Keratinocyte (primary cell): Measurements from ENCODE around the gene ANKFY1. TPM values are rescaled to one million over a fixed set of nuclear protein-coding genes. Genes with fewer than 3 reads are reported as not detected.

Experiments
- DNase-seq: peaks from one replicate; pipeline ENCODE4 v3.0.0-alpha.2; 2011; ENCODE audit warnings: low read depth, missing footprints, low spot score
- FAIRE-seq: peaks from 2 replicates; lab custom pipeline; 2011; peaks lifted over from hg19 to GRCh38; lab: Jason Lieb, UNC
- H2AFZ ChIP-seq: 2 replicates; pipeline ENCODE4 v1.6.0; 2012; ENCODE audit warnings: low read length, control low read depth, inconsistent platforms; ENCODE audit not compliant: control insufficient read depth
- H3K27ac ChIP-seq: 2 replicates; pipeline ENCODE4 v1.5.1; 2011; ENCODE audit warnings: low read length; ENCODE audit not compliant: control insufficient read depth, insufficient read depth
- H3K27me3 ChIP-seq: 3 replicates; pipeline ENCODE4 v1.6.0; 2011; ENCODE audit warnings: low read length; ENCODE audit not compliant: control insufficient read depth, insufficient read depth; ENCODE audit errors: extremely low read depth
- H3K36me3 ChIP-seq, 2 experiments: 2 replicates in 1 of 2; 3 replicates in 1 of 2; pipeline ENCODE4 v1.5.1; 2011; ENCODE audit warnings: low read length in 2 of 2, mild to moderate bottlenecking in 1 of 2; ENCODE audit not compliant: control insufficient read depth in 2 of 2, insufficient read depth in 2 of 2; ENCODE audit errors: extremely low read depth in 1 of 2
- H3K4me1 ChIP-seq: 3 replicates; pipeline ENCODE4 v1.5.1; 2011; ENCODE audit warnings: low read length; ENCODE audit not compliant: control insufficient read depth, insufficient read depth; ENCODE audit errors: extremely low read depth
- H3K4me2 ChIP-seq: 3 replicates; pipeline ENCODE4 v1.6.0; 2011; ENCODE audit warnings: low read depth, low read length; ENCODE audit not compliant: control insufficient read depth, insufficient read depth; ENCODE audit errors: extremely low read depth
- H3K4me3 ChIP-seq, 3 experiments: fragments of 200-600 bp in 1 of 3; sonication (generic) in 1 of 3; 2 replicates in 2 of 3; 3 replicates in 1 of 3; pipeline ENCODE4 v1.5.1; 2011 to 2016; ENCODE audit warnings: low read length in 3 of 3, mild to moderate bottlenecking in 3 of 3, control low read depth in 2 of 3, inconsistent platforms in 1 of 3, low read depth in 1 of 3, mixed read lengths in 1 of 3, mixed run types in 1 of 3, moderate library complexity in 1 of 3; ENCODE audit not compliant: control insufficient read depth in 2 of 3, insufficient read depth in 2 of 3; ENCODE audit errors: extremely low read depth in 1 of 3
- H3K79me2 ChIP-seq: 2 replicates; pipeline ENCODE4 v1.6.0; 2012; ENCODE audit warnings: low read length; ENCODE audit not compliant: control insufficient read depth, insufficient read depth
- H3K9ac ChIP-seq: 3 replicates; pipeline ENCODE4 v1.6.0; 2011; ENCODE audit warnings: low read length; ENCODE audit not compliant: control insufficient read depth, insufficient read depth; ENCODE audit errors: extremely low read depth
- H3K9me1 ChIP-seq: 3 replicates; pipeline ENCODE4 v1.6.0; 2011; ENCODE audit warnings: low read length; ENCODE audit not compliant: control insufficient read depth, insufficient read depth; ENCODE audit errors: extremely low read depth
- H3K9me3 ChIP-seq: 2 replicates; pipeline ENCODE4 v1.5.1; 2012; ENCODE audit warnings: low read depth, low read length; ENCODE audit not compliant: control insufficient read depth
- H4K20me1 ChIP-seq: 3 replicates; pipeline ENCODE4 v1.6.0; 2011; ENCODE audit warnings: low read length; ENCODE audit not compliant: control insufficient read depth, insufficient read depth; ENCODE audit errors: extremely low read depth
- EZH2 ChIP-seq: IDR thresholded peaks from one replicate; pipeline ENCODE4 v1.6.1; 2012; ENCODE audit warnings: inconsistent platforms, mild to moderate bottlenecking, low read length, moderate library complexity
- dilution Hi-C: fragments of 300-500 bp; cut with MboI; formaldehyde crosslinking; loops from one replicate; pipeline ENCODE4 v1.7.0; 2020; ENCODE audit warnings: low sequenced_read_pairs; ENCODE audit not compliant: extremely low pct_ligation_motif_present
- polyA plus RNA-seq, 5 experiments: library from polyadenylated mRNA; depleted of rRNA in 3 of 5; stranded (reverse) in 3 of 5; stranded (forward) in 1 of 5; unstranded in 1 of 5; fragments of >200 nt; gene quantifications; 1 replicate in 1 of 5; 2 replicates in 3 of 5; 3 replicates in 1 of 5; pipeline versions ENCODE4 v1.2.1 to v1.2.3, GENCODE V29; 2011 to 2012; ENCODE audit warnings: missing spikeins in 2 of 5, low read depth in 1 of 5, low replicate concordance in 1 of 5
- TF ChIP-seq, protein P1 (sequence below), 3 experiments: IDR thresholded peaks in 1 of 3; conservative IDR thresholded peaks in 1 of 3; optimal IDR thresholded peaks in 1 of 3; 2 replicates in 2 of 3; 3 replicates in 1 of 3; pipeline versions ENCODE3 to v1.5.1; 2011; ENCODE audit warnings: low read length in 3 of 3, mild to moderate bottlenecking in 3 of 3, moderate library complexity in 2 of 3, control low read depth in 1 of 3, inconsistent platforms in 1 of 3; ENCODE audit not compliant: insufficient read depth in 2 of 3; ENCODE audit errors: extremely low read depth in 1 of 3

The ANKFY1 gene
- polyA plus RNA-seq, 1 donor (not counting 4 experiments of a cell fraction or from before 2014, with no cell fraction given) = 27.0 TPM

DNA sequence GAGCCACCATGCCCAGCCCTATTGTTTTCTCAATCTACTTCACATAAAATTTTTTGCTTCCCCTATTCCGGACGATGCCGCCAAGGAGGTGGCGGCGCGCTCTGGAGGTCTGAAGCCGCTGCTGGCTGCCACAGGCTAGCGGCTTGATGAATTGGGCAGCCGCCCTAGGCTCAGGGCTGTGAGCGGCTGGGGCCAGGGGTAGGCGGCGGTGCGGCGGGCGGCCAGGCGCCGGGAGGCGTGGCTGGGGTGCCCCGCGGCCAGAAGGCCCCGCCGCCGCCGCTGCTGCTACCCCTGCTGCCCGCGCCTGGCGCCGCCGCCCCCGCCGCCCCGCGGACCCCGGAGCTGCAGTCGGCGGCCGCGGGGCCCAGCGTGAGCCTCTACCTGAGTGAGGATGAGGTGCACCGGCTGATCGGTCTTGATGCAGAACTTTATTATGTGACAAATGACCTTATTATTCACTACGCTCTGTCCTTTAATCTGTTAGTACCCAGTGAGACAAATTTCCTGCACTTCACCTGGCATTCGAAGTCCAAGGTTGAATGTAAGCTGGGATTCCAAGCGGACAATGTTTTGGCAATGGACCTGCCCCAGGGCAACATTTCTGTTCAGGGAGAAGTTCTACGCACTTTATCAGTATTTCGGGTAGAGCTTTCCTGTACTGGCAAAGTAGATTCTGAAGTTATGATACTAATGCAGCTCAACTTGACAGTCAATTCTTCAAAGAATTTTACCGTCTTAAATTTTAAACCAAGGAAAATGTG, 41.7 kb downstream of the ANKFY1 start:
- Histone ChIP-seq H3K27ac (no peak overlapping the region), H2AFZ (no peak overlapping the region), H3K9ac (no peak overlapping the region), H3K4me3 (no peak overlapping the region), H3K4me2 (no peak overlapping the region), H3K27me3 (no peaks in the 10 kb centered on the region), H3K9me1 (no peaks in the 10 kb centered on the region), H3K4me1 (peaks cover 15% of the 10 kb centered on the region), H3K36me3 (peaks cover 3 to 5% of the 10 kb centered on the region in 2 experiments), H4K20me1 (no peaks in the 10 kb centered on the region), H3K9me3 (no peaks in the 10 kb centered on the region), H3K79me2 (peaks cover 2% of the 10 kb centered on the region)
- dilution Hi-C loops = no loop called here
- TF ChIP-seq, protein P1, sequence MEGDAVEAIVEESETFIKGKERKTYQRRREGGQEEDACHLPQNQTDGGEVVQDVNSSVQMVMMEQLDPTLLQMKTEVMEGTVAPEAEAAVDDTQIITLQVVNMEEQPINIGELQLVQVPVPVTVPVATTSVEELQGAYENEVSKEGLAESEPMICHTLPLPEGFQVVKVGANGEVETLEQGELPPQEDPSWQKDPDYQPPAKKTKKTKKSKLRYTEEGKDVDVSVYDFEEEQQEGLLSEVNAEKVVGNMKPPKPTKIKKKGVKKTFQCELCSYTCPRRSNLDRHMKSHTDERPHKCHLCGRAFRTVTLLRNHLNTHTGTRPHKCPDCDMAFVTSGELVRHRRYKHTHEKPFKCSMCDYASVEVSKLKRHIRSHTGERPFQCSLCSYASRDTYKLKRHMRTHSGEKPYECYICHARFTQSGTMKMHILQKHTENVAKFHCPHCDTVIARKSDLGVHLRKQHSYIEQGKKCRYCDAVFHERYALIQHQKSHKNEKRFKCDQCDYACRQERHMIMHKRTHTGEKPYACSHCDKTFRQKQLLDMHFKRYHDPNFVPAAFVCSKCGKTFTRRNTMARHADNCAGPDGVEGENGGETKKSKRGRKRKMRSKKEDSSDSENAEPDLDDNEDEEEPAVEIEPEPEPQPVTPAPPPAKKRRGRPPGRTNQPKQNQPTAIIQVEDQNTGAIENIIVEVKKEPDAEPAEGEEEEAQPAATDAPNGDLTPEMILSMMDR (optimal IDR thresholded peaks at IDR 0.05 in 1 of 3, IDR thresholded peaks at IDR 0.05 in 1 of 3, conservative IDR thresholded peaks at IDR 0.05 in 1 of 3; ENCODE audit: extremely low read depth in 1 of 3, insufficient read depth in 2 of 3, low read length in 3 of 3) = no peak
- no peak for TF ChIP-seq EZH2
- no peak for DNase-seq
- FAIRE-seq = no peak

DNA sequence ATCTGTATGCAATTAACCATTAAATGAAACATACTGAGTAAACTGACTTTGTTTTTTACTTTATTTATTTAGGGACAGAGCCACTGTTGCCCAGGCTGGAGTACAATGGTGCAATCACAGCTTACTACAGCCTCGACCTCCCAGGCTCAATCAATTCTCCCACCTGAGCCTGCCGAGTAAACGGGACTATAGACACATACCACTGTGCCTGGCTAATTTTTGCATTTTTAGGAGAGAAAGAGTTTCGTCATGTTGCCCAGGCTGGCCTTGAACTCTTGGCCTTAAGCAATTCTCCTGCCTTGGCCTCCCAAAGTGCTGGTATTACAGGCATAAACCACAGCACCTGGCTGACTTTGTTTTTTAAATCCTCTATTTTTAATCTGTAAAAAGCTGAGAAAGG, 42.6 kb downstream of the ANKFY1 start:
- no peak overlapping the region for H3K4me2 ChIP-seq
- H3K4me3 ChIP-seq = no peak overlapping the region
- FAIRE-seq (no peak), DNase-seq (no peak)
- H2AFZ ChIP-seq = no peak overlapping the region
- no peaks in the 10 kb centered on the region for H3K9me1 ChIP-seq
- no peak overlapping the region for H3K9ac ChIP-seq
- peaks cover 2% of the 10 kb centered on the region for H3K79me2 ChIP-seq
- peaks cover 15% of the 10 kb centered on the region for H3K4me1 ChIP-seq
- no peak overlapping the region for H3K27ac ChIP-seq
- no peaks in the 10 kb centered on the region for H3K27me3 ChIP-seq
- H3K9me3 ChIP-seq = no peaks in the 10 kb centered on the region
- H4K20me1 ChIP-seq = no peaks in the 10 kb centered on the region
- dilution Hi-C loops = no loop called here
- TF ChIP-seq, protein P1 (optimal IDR thresholded peaks at IDR 0.05 in 1 of 3, IDR thresholded peaks at IDR 0.05 in 1 of 3, conservative IDR thresholded peaks at IDR 0.05 in 1 of 3; ENCODE audit: extremely low read depth in 1 of 3, insufficient read depth in 2 of 3, low read length in 3 of 3) = no peak
- TF ChIP-seq EZH2 = no peak
- H3K36me3 ChIP-seq = peaks cover 4 to 5% of the 10 kb centered on the region in 2 experiments
